CD14-positive monocyte (primary cell): Measurements from ENCODE around the gene BAG1. TPM values are rescaled to one million over a fixed set of nuclear protein-coding genes. Genes with fewer than 3 reads are reported as not detected.
A peak's percentile ranks its signal among the peaks of the same experiment; 100 is the strongest.

Experiments
- DNase-seq, 3 donors: peaks; one replicate each; pipeline ENCODE4 v3.0.0-alpha.2; 2011 to 2022
- H2AFZ ChIP-seq: 2 replicates; pipeline ENCODE4 v1.6.0; 2012; ENCODE audit warnings: mild to moderate bottlenecking, low read depth, low read length, inconsistent platforms; ENCODE audit not compliant: insufficient read depth, poor library complexity, severe bottlenecking
- H3K27ac ChIP-seq, 2 donors: 1 replicate in 1 of 2; 2 replicates in 1 of 2; pipeline ENCODE4 v1.5.1; 2012 to 2013; ENCODE audit warnings: low read length in 2 of 2, control low read depth in 1 of 2, inconsistent platforms in 1 of 2, low read depth in 1 of 2, mild to moderate bottlenecking in 1 of 2
- H3K27me3 ChIP-seq, 2 donors: one replicate each; pipeline versions ENCODE4 v1.6.0 to v1.6.1; 2011 to 2013; ENCODE audit warnings: low read length in 2 of 2; ENCODE audit not compliant: control insufficient read depth in 2 of 2, insufficient read depth in 2 of 2
- H3K36me3 ChIP-seq, 2 donors: replicated peaks in 1 of 2; 1 replicate in 1 of 2; 2 replicates in 1 of 2; pipeline versions ENCODE4 v1.5.1 to v1.6.1; 2012 to 2013; ENCODE audit warnings: low read length in 2 of 2, control low read depth in 1 of 2, inconsistent platforms in 1 of 2, mild to moderate bottlenecking in 1 of 2; ENCODE audit not compliant: insufficient read depth in 2 of 2, control insufficient read depth in 1 of 2
- H3K4me1 ChIP-seq, 2 donors: 1 replicate in 1 of 2; 2 replicates in 1 of 2; pipeline versions ENCODE4 v1.5.1 to v1.6.1; 2012 to 2013; ENCODE audit warnings: low read length in 2 of 2, control low read depth in 1 of 2, inconsistent platforms in 1 of 2, mild to moderate bottlenecking in 1 of 2, moderate library complexity in 1 of 2; ENCODE audit not compliant: insufficient read depth in 2 of 2, control insufficient read depth in 1 of 2
- H3K4me2 ChIP-seq: replicated peaks from 2 replicates; pipeline ENCODE3; 2012; ENCODE audit warnings: low read length, moderate library complexity, mild to moderate bottlenecking; ENCODE audit not compliant: poor library complexity, severe bottlenecking; ENCODE audit errors: extremely low read depth
- H3K4me3 ChIP-seq, 3 experiments: fragments of 200-600 bp in 1 of 3; sonication (generic) in 1 of 3; replicated peaks in 1 of 3; 1 replicate in 2 of 3; 2 replicates in 1 of 3; pipeline ENCODE4 v1.5.1; 2011 to 2013; ENCODE audit warnings: low read length in 3 of 3, mild to moderate bottlenecking in 3 of 3, control low read depth in 2 of 3, low read depth in 2 of 3, inconsistent platforms in 1 of 3, moderate library complexity in 1 of 3
- H3K79me2 ChIP-seq: 2 replicates; pipeline ENCODE4 v1.6.0; 2012; ENCODE audit warnings: mild to moderate bottlenecking, control low read depth, inconsistent platforms, low read length, moderate library complexity; ENCODE audit not compliant: insufficient read depth
- H3K9ac ChIP-seq: 2 replicates; pipeline ENCODE4 v1.6.0; 2017; ENCODE audit warnings: low read length, mild to moderate bottlenecking; ENCODE audit not compliant: insufficient read depth, poor library complexity, severe bottlenecking
- H3K9me3 ChIP-seq, 2 donors: replicated peaks in 1 of 2; 1 replicate in 1 of 2; 2 replicates in 1 of 2; pipeline versions ENCODE4 v1.5.1 to v1.6.1; 2012 to 2013; ENCODE audit warnings: low read length in 2 of 2, control low read depth in 1 of 2; ENCODE audit not compliant: control insufficient read depth in 1 of 2, insufficient read depth in 1 of 2
- H4K20me1 ChIP-seq: 2 replicates; pipeline ENCODE4 v1.6.0; 2012; ENCODE audit warnings: mild to moderate bottlenecking, low read length, control low read depth, moderate library complexity; ENCODE audit not compliant: insufficient read depth
- H3K27ac Mint-ChIP-seq, 7 donors: one replicate each; pipeline ENCODE4 v1.8.0; 2020; ENCODE audit warnings: mild to moderate bottlenecking in 7 of 7, mixed read lengths in 7 of 7, moderate library complexity in 6 of 7, inconsistent platforms in 2 of 7
- H3K27me3 Mint-ChIP-seq, 3 donors: one replicate each; pipeline ENCODE4 v1.8.0; 2021 to 2022; ENCODE audit warnings: low read depth in 3 of 3, mild to moderate bottlenecking in 3 of 3, mixed read lengths in 3 of 3, moderate library complexity in 3 of 3, inconsistent platforms in 1 of 3
- H3K36me3 Mint-ChIP-seq, 2 donors: one replicate each; pipeline ENCODE4 v1.8.0; 2020; ENCODE audit warnings: mixed read lengths in 2 of 2, inconsistent platforms in 1 of 2, mild to moderate bottlenecking in 1 of 2
- H3K4me1 Mint-ChIP-seq: one replicate; pipeline ENCODE4 v1.8.0; 2020; ENCODE audit warnings: mild to moderate bottlenecking, mixed read lengths
- H3K4me3 Mint-ChIP-seq, 2 donors: one replicate each; pipeline ENCODE4 v1.8.0; 2020; ENCODE audit warnings: mild to moderate bottlenecking in 2 of 2, mixed read lengths in 2 of 2, moderate library complexity in 1 of 2
- H3K9me3 Mint-ChIP-seq, 7 donors: one replicate each; pipeline ENCODE4 v1.8.0; 2020 to 2022; ENCODE audit warnings: mixed read lengths in 7 of 7, mild to moderate bottlenecking in 6 of 7, moderate library complexity in 6 of 7, inconsistent platforms in 2 of 7
- CTCF ChIP-seq: fragments of 200-600 bp; IDR thresholded peaks from one replicate; pipeline ENCODE4 v1.8.0; 2022; ENCODE audit warnings: antibody characterized with exemption, mild to moderate bottlenecking
- WGBS: methylation state at CpG from one replicate; pipeline ENCODE4 v1.1.5; 2013; ENCODE audit warnings: missing lambda C conversion rate; ENCODE audit not compliant: insufficient coverage; 5-methylcytosine and 5-hydroxymethylcytosine counted together
- intact Hi-C, 2 donors: fragments of 100-400 bp; cut with micrococcal nuclease; formaldehyde crosslinking; loops; one replicate each; pipeline versions ENCODE4 v1.15.0 to v1.15.1; 2023
- polyA plus RNA-seq, 3 donors: library from polyadenylated mRNA; depleted of rRNA in 1 of 3; unstranded in 2 of 3; stranded (reverse) in 1 of 3; fragments of 300-500 nt in 2 of 3; fragments of >200 nt in 1 of 3; fragmentation: Illumina TruSeq in 2 of 3; gene quantifications; 1 replicate in 2 of 3; 2 replicates in 1 of 3; pipeline ENCODE4 v1.2.3, GENCODE V29; 2012 to 2021

BAG1 gene
- polyA plus RNA-seq, 3 donors, result 41.8 to 94.5 (median 93.6) TPM

GRCh38 chr9:33290247-33291030 is 25.9 kb upstream of the BAG1 start, which contains the start of gene NFX1:
Gene NFX1, plus strand, starts transcription at chr9:33290516. Its CDS starts 57 bp downstream, at chr9:33290573.
- H2AFZ ChIP-seq, result peak within 1 kb of the TSS; percentile 71
- Mint-ChIP-seq H3K4me3 (peak within 1 kb of the TSS; percentile 90 to 97), H3K27me3 (no peaks in the 10 kb centered on the region), H3K9me3 (no peaks in the 10 kb centered on the region), H3K36me3 (peaks cover 25 to 26% of the 10 kb centered on the region in 2 donors), H3K27ac (peak within 1 kb of the TSS; percentile 99 to 100 (median 100)), H3K4me1 (peaks cover 46% of the 10 kb centered on the region)
- DNase-seq, result peak; percentile 98 to 100 (median 99)
- H3K9me3 ChIP-seq, result no peaks in the 10 kb centered on the region
- H3K27ac ChIP-seq, result peak within 1 kb of the TSS; percentile 99 to 100
- no peaks in the 10 kb centered on the region for H4K20me1 ChIP-seq
- H3K4me1 ChIP-seq, result peaks cover 25 to 41% of the 10 kb centered on the region in 2 donors
- intact Hi-C loops, result loop anchor here in 1 of 2 donors (10.0 kb wide), 1 partner anchor 184 kb away; the partner anchor contains the start of gene NOL6
- no peaks in the 10 kb centered on the region for H3K27me3 ChIP-seq
- H3K36me3 ChIP-seq, result peaks cover 16 to 33% of the 10 kb centered on the region in 2 donors
- peak within 1 kb of the TSS; percentile 76 for H3K4me2 ChIP-seq
- peak within 1 kb of the TSS; percentile 52 to 84 (median 76) for H3K4me3 ChIP-seq
- peak within 1 kb of the TSS; percentile 96 for H3K9ac ChIP-seq
- H3K79me2 ChIP-seq, result peaks cover 51% of the 10 kb centered on the region
- under 1% methylated on average over 62 of the region's 63 CpGs for WGBS
- no peak for TF ChIP-seq CTCF

- intact Hi-C loops, result loop anchor here in 1 of 2 donors (10.0 kb wide), 1 partner anchor 185 kb away; the partner anchor contains the start of gene NOL6
- no peaks in the 10 kb centered on the region for H3K9me3 Mint-ChIP-seq
- H3K27ac ChIP-seq, result peak overlapping the region; percentile 99 to 100
- peaks cover 11 to 27% of the 10 kb centered on the region in 2 donors for H3K36me3 ChIP-seq
- H3K36me3 Mint-ChIP-seq, result peaks cover 22 to 23% of the 10 kb centered on the region in 2 donors
- H3K9ac ChIP-seq, result peak overlapping the region; percentile 96
- H2AFZ ChIP-seq, result peak overlapping the region; percentile 71
- peak overlapping the region; percentile 76 for H3K4me2 ChIP-seq
- peaks cover 45% of the 10 kb centered on the region for H3K4me1 Mint-ChIP-seq
- H3K27me3 Mint-ChIP-seq, result no peaks in the 10 kb centered on the region
- H3K27me3 ChIP-seq, result no peaks in the 10 kb centered on the region
- 0% methylated on average over 9 of the region's 14 CpGs for WGBS
- peaks cover 25 to 41% of the 10 kb centered on the region in 2 donors for H3K4me1 ChIP-seq
- peak overlapping the region; percentile 90 to 97 for H3K4me3 Mint-ChIP-seq
- peak overlapping the region; percentile 47 to 84 (median 76) for H3K4me3 ChIP-seq
- no peak for DNase-seq
- TF ChIP-seq CTCF, result no peak
- H3K79me2 ChIP-seq, result peaks cover 46% of the 10 kb centered on the region
- peak overlapping the region; percentile 99 to 100 (median 100) for H3K27ac Mint-ChIP-seq
- no peaks in the 10 kb centered on the region for H4K20me1 ChIP-seq
- H3K9me3 ChIP-seq, result no peaks in the 10 kb centered on the region
Observed at GRCh38 chr9:33289936-33290246, 25.4 kb upstream of the BAG1 start.
